Putamen (tissue), 1 donor: Measurements from ENCODE around the gene GDF2.

ENCODE experiments used
- DNase-seq: peaks from one replicate; pipeline ENCODE4 v3.0.0-alpha.2; 2016; ENCODE audit warnings: low spot score

The GDF2 gene

DNA sequence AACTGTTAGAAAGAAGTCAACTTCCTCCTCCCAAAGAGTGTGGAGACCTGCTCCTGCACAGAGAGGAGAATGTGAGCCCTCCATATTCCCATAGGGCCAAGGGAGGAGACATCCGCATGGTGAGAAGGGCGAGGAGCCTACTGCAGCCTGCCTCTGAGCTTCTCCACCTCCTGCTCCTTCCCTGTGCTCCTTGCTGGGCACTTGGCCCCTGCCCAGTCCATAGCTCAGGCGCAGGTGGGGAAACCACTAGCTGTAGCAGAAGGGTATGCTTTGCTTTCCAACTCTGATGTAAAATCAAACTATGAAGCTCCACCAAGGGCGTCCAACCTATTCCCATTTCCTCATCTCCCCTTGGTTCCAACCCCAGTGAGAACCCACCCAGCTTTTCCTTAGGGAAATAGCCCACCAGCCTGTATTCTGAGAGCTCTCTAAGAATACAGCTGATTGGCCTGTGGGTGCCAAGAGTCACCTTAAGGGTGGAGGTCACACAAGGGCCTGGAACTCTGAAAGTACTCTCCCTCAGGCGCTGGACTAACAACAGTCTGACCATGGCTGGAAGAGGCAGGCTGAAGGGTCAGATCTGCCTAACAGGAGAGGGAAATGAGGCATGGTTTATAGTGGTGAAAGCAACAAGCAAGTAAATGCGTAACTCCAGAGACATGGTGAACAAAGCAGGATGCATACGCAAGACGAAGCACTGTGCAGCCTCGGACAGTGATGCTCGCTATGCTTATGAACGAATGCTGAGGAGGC, 47.9 kb downstream of the GDF2 start:
- no peak for DNase-seq

- DNase-seq, result no peak
Observed at GRCh38 chr10:47370878-47371277, 48.6 kb downstream of the GDF2 start.

DNA sequence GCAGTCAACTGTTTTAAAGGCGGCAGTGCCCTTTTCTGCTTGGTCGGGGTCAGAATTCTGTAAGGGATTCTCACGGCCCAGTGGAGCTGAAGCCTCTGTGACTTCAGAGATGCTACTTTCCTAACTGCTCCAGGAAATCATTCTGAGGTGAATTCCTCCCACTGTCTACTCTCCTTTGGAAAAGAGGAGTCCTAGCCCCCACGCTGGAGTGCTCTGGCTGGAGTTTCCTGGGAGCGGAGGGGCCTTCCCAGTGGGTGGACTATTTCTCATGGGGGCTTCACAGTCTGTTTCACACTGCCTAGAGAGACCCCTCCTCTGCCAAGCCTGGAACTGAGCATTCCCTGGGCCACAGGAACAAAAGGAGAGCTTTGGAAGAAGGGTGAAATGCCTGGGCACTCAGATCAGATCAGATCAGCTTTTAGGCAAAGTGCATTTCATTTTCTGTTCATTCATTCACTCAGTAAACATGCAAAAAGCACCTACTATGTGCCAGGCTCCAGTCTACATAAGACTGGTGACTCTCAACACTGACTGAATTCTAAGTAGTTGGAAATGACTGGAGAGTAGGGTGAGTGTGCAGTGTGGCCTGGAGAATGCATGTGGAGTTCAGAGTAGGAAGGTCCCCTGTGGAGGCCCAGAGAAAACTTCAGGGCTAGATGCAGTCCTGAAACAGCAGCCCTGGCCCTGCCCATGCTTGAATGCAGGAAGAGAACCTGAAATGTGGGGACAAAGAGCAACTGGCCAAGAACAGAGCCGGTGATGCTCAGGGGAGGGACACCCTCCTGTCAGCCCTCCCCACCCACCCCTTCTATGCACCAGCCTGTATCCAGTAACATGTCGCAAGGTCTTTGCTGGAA, 49.6 kb downstream of the GDF2 start:
- DNase-seq, result no peak

DNA sequence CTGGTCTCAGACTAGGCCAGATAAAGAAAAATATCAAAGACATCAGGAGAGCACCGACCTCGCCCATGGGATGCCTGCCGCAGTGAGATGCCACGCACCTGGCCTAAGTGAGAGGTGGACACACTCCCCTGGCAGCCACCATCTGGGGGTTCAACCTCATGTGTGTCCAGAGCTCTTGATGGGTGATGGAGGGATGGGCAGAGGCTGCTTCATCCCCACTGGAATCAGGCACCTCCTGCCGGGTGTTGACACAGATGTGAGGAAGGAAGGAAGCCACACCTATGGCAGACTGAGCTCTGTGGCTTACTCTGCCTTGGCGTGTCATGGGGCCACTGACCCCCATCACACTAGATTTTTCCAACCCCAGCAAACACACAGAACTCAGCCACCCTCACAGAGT, 50.5 kb downstream of the GDF2 start:
- no peak for DNase-seq

DNA sequence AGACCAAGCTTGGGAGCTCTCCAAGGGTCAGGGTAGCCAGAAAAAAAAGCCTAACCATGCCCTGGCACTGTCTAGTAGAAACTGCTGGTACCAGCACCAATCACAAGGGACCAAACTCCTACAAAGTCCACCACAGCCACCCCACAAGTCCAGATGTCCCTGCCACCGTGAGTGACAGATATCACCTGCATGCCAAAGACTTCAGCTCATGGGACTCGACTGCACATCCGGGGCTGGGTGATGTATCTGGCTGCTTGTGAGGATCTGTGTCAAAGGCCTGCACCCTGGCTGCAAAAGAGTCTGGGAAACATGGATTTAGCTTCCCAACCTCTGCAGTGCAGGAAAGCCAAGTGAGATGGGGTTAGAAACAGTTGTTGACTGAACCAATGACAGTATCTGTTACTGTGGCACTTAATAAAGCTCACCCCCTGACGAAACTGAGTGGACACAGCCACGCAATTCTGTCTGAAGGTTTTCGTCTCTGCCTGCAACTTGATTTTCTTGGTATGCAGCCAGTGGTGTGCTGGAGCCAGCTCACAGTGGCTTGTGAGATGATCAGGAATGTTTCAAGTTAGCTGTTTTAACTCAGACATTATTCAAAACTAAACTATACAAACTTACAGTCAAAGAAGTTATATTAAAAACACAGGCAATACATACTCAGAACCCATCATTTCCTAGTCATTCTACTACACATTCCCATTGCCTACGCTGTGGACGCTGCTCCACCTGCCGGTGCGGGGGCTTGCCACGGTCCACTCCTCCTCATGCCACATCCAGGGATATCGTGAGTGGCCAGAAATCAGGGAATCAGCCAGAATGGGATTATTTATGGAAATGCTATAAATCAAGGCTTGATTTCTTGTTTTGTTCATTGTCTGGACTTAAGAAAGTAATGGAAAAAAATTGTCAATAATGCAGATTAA, 52.6 kb downstream of the GDF2 start:
- no peak for DNase-seq

- DNase-seq, result no peak
Observed at GRCh38 chr10:47376522-47377220, 54.4 kb downstream of the GDF2 start.
